ENCODE data around the gene DTX3. TPM values are rescaled to one million over a fixed set of nuclear protein-coding genes. Genes with fewer than 3 reads are reported as not detected.
"Not testable (repeated sequence)": the region's sequence is repeated elsewhere in the genome, so short reads cannot be mapped to it uniquely, and the experiment has no call there.

Gene DTX3
- total RNA-seq, 4 donors from 2014 or later, result 34.6 to 70.2 (median 53.2) TPM

- TF ChIP-seq POLR2AphosphoS5 (IDR thresholded peaks at IDR 0.05) (no peak), POLR2A (IDR thresholded peaks at IDR 0.05) (no peak), CTCF (IDR thresholded peaks at IDR 0.05) (no peak), EP300 (IDR thresholded peaks at IDR 0.05) (no peak)
- Histone ChIP-seq H3K9me3 (no peaks in the 10 kb centered on the region), H3K4me1 (peaks cover 0 to 10% (median 0%) of the 10 kb centered on the region in 3 donors), H3K4me3 (no peak overlapping the region), H3K27me3 (no peaks in the 10 kb centered on the region), H3K27ac (no peak overlapping the region), H3K36me3 (peaks cover 0 to 7% of the 10 kb centered on the region in 2 donors)
- 81 to 83% methylated on average over 3 of the region's 3 CpGs for whole genome bisulfite sequencing, 2 donors (ENCODE audit: low coverage in 1 of 2)
- no peak for ATAC-seq
These were observed 18.5 kb upstream of the DTX3 start for GRCh38 chr12:57586128-57586527.

- H3K9me3 ChIP-seq, result no peaks in the 10 kb centered on the region
- TF ChIP-seq CTCF (IDR thresholded peaks at IDR 0.05) (no peak), EP300 (IDR thresholded peaks at IDR 0.05) (no peak), POLR2A (IDR thresholded peaks at IDR 0.05) (no peak), POLR2AphosphoS5 (IDR thresholded peaks at IDR 0.05) (no peak)
- no peak overlapping the region for H3K4me3 ChIP-seq
- no peaks in the 10 kb centered on the region for H3K27me3 ChIP-seq
- peaks cover 0 to 16% (median 4%) of the 10 kb centered on the region in 3 donors for H3K4me1 ChIP-seq
- H3K27ac ChIP-seq, result no peak overlapping the region
- no peaks in the 10 kb centered on the region for H3K36me3 ChIP-seq
- WGBS, 2 donors (ENCODE audit: low coverage in 1 of 2), result 85 to 89% methylated on average over 1 to 3 of the region's 3 CpGs
- no peak for ATAC-seq
These were observed 17.7 kb upstream of the DTX3 start for GRCh38 chr12:57586832-57587429.

GRCh38 chr12:57588951-57589610 is 15.5 kb upstream of the DTX3 start:
- H3K9me3 ChIP-seq, H3K27ac ChIP-seq, H3K4me3 ChIP-seq, H3K36me3 ChIP-seq, H3K27me3 ChIP-seq, ATAC-seq: not testable (repeated sequence)
- 85 to 88% methylated on average over 14 to 15 of the region's 15 CpGs for WGBS, 2 donors (ENCODE audit: low coverage in 1 of 2)
- peaks cover 0 to 31% (median 6%) of the 10 kb centered on the region in 3 donors for H3K4me1 ChIP-seq

DNA sequence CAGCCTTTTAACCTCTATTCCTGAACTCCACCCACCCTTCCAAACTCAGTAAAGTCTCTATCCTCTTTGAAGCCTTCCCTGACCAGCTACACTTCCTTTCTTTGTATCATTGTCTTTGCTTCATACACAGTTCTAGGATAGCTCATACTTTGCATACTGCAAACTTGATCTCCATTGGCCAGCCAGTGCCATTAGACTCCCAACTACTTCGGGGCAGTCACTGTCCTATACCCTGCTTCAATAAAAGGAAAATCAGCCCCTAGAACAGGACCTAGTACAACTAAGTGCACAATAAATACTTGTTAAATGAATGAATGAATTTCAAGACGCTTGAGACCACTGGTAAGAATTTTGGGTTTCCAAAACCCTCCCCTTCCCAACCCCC is 14.2 kb upstream of the DTX3 start:
- no peak for TF ChIP-seq CTCF (IDR thresholded peaks at IDR 0.05)
- no peak for TF ChIP-seq EP300 (IDR thresholded peaks at IDR 0.05)
- no peak for TF ChIP-seq POLR2AphosphoS5 (IDR thresholded peaks at IDR 0.05)
- no peak for TF ChIP-seq POLR2A (IDR thresholded peaks at IDR 0.05)
- H3K9me3 ChIP-seq, result no peaks in the 10 kb centered on the region
- H3K4me1 ChIP-seq, result peaks cover 0 to 31% (median 6%) of the 10 kb centered on the region in 3 donors
- peak overlapping the region; percentile 53 to 96 for H3K4me3 ChIP-seq
- peak overlapping the region; percentile 8 to 87 (median 84) for H3K27ac ChIP-seq
- 15 to 19% methylated on average over 2 of the region's 2 CpGs for WGBS, 2 donors (ENCODE audit: low coverage in 1 of 2)
- ATAC-seq, result no peak
- H3K27me3 ChIP-seq, result no peaks in the 10 kb centered on the region
- H3K36me3 ChIP-seq, result peaks cover 0 to 18% of the 10 kb centered on the region in 2 donors

- WGBS, 2 donors (ENCODE audit: low coverage in 1 of 2), result 0 to 3% methylated on average over 4 to 13 of the region's 69 CpGs
- Histone ChIP-seq H3K27me3 (no peaks in the 10 kb centered on the region), H3K4me3 (peak within 1 kb of the TSS; percentile 53 to 96), H3K36me3 (peaks cover 0 to 24% of the 10 kb centered on the region in 2 donors), H3K27ac (peak within 1 kb of the TSS; percentile 8 to 87 (median 84)), H3K4me1 (peaks cover 0 to 31% (median 6%) of the 10 kb centered on the region in 3 donors), H3K9me3 (no peaks in the 10 kb centered on the region)
- TF ChIP-seq POLR2A (IDR thresholded peaks at IDR 0.05) (peak; percentile 39 to 49), POLR2AphosphoS5 (IDR thresholded peaks at IDR 0.05) (no peak), CTCF (IDR thresholded peaks at IDR 0.05) (no peak), EP300 (IDR thresholded peaks at IDR 0.05) (no peak)
- peak; percentile 93 for ATAC-seq
These were observed 13.5 kb upstream of the DTX3 start, which contains the start of gene PIP4K2C for GRCh38 chr12:57590864-57591781. PIP4K2C (plus strand) TSS chr12:57591192; CDS start chr12:57591290, 98 bp downstream.
